Esophagus (tissue), 2 donors: ENCODE results near the gene TOP3B. TPM values are rescaled to one million over a fixed set of nuclear protein-coding genes. Genes with fewer than 3 reads are reported as not detected.

Experiments used
- H3K27ac ChIP-seq, 2 donors: one replicate each; pipeline ENCODE4 v1.5.1; 2013; ENCODE audit warnings: low read depth in 2 of 2, mild to moderate bottlenecking in 2 of 2, inconsistent platforms in 1 of 2, low read length in 1 of 2, moderate library complexity in 1 of 2
- H3K27me3 ChIP-seq, 2 donors: one replicate each; pipeline ENCODE4 v1.6.1; 2013; ENCODE audit warnings: low read length in 2 of 2, control low read depth in 1 of 2, mild to moderate bottlenecking in 1 of 2; ENCODE audit not compliant: insufficient read depth in 2 of 2, control insufficient read depth in 1 of 2
- H3K36me3 ChIP-seq, 2 donors: one replicate each; pipeline ENCODE4 v1.6.1; 2013; ENCODE audit warnings: low read length in 1 of 2; ENCODE audit not compliant: control insufficient read depth in 2 of 2, insufficient read depth in 2 of 2
- H3K4me1 ChIP-seq, 2 donors: one replicate each; pipeline ENCODE4 v1.6.1; 2013; ENCODE audit warnings: low read length in 1 of 2; ENCODE audit not compliant: control insufficient read depth in 2 of 2, insufficient read depth in 2 of 2
- H3K4me3 ChIP-seq, 2 donors: one replicate each; pipeline ENCODE4 v1.5.1; 2013; ENCODE audit warnings: low read length in 2 of 2, mild to moderate bottlenecking in 2 of 2, low read depth in 1 of 2, moderate library complexity in 1 of 2
- H3K9me3 ChIP-seq, 2 donors: one replicate each; pipeline ENCODE4 v1.6.1; 2013; ENCODE audit warnings: mild to moderate bottlenecking in 2 of 2, low read depth in 1 of 2, low read length in 1 of 2, moderate library complexity in 1 of 2; ENCODE audit not compliant: control insufficient read depth in 2 of 2, insufficient read depth in 1 of 2
- WGBS, 2 donors: extraction: QIAGEN DNeasy Blood & Tissue Kit; methylation state at CpG; one replicate each; pipeline ENCODE4 v1.1.7; 2013; 5-methylcytosine and 5-hydroxymethylcytosine counted together
- polyA plus RNA-seq, 2 donors: library from polyadenylated mRNA; stranded (reverse); fragments of 200-250 nt; gene quantifications; one replicate each; pipeline ENCODE4 v1.2.3, GENCODE V29; 2013
- donor health status: healthy with polysubstance abuse.
- donor health status: Bipolar disorder and iron deficiency.

The TOP3B gene
- 10 to 100 TPM; 12.3 to 19.1 TPM for polyA plus RNA-seq

DNA sequence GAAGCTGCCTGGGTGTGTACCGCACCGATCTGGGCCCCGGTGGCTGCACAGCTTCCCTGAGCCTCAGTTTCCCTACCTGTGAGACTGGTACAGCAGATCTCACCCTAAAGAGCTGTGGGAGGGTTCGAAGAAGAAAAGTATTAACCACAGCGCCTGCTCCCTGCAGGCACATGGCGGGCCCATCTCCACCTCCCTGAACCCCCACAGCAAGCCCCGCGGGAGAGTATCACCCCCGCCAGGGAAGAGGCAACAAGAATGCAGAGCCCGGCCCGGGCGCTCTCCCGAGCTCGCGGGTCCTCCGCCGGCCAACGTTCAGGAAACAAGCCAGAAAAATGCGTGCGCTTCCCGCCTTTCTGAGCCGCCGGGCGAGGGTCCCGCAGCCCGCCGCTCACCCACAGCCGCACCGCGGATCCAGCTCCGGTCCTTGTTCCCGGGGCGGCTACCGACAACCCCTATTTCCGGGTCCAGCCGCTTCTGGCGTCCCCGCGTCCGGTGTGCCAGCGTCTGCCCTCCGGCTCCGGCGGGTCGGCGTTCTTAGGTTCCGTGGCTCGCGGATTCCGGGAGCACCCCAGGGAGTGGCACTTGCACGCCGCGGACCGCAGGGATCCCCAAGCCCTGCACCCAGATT is at the start of gene TOP3B:
TOP3B (minus strand) TSS at position 450 of the 628 bp plus-strand sequence. CDS start 7,078 bp downstream, outside the sequence.
- H3K36me3 ChIP-seq: peaks cover 0 to 6% of the 10 kb centered on the region in 2 donors
- no peaks in the 10 kb centered on the region for H3K27me3 ChIP-seq
- H3K4me3 ChIP-seq: peak within 1 kb of the TSS; percentile 87
- H3K27ac ChIP-seq: peak within 1 kb of the TSS; percentile 60 to 77
- H3K4me1 ChIP-seq: no peaks in the 10 kb centered on the region
- WGBS, 2 donors: 0 to 1% methylated on average over 53 to 54 of the region's 54 CpGs
- no peaks in the 10 kb centered on the region for H3K9me3 ChIP-seq

- Histone ChIP-seq H3K4me3 (no peak overlapping the region), H3K9me3 (no peaks in the 10 kb centered on the region), H3K36me3 (no peaks in the 10 kb centered on the region), H3K27ac (no peak overlapping the region), H3K4me1 (no peaks in the 10 kb centered on the region), H3K27me3 (no peaks in the 10 kb centered on the region)
- WGBS, 2 donors: 84 to 85% methylated on average over 9 of the region's 9 CpGs
Measured at GRCh38 chr22:22031183-22031945, 48.8 kb upstream of the TOP3B start.

- H3K27me3 ChIP-seq: no peaks in the 10 kb centered on the region
- H3K4me1 ChIP-seq: no peaks in the 10 kb centered on the region
- 59 to 60% methylated on average over 7 of the region's 7 CpGs for WGBS, 2 donors
Measured at GRCh38 chr22:22030493-22031182, 48.1 kb upstream of the TOP3B start.

DNA sequence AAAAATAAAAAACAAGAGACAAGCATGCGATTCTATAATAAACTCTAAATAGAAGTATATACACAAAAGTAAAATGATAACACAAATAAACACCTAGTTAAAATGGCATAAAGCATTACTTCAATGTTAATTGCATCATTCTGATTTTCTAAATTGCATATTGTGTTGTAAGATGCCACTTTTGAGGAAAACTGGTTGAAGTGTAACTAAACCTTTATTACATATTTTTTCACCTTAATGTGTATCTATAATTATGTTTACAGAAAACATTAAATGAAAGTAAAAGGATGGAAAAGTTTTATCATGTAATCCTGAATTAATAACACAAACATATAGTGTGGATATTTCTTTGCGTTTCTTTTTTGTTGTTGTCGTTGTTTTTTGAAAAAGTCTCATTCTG is 45.4 kb upstream of the TOP3B start:
- Histone ChIP-seq H3K27ac (no peak overlapping the region), H3K9me3 (no peaks in the 10 kb centered on the region), H3K27me3 (no peaks in the 10 kb centered on the region), H3K36me3 (no peaks in the 10 kb centered on the region), H3K4me1 (no peaks in the 10 kb centered on the region), H3K4me3 (no peak overlapping the region)
- 94 to 95% methylated on average over 3 of the region's 3 CpGs for WGBS, 2 donors

More at GRCh38 chr22:22030493-22031182, 48.1 kb upstream of the TOP3B start:
- Histone ChIP-seq H3K9me3 (no peaks in the 10 kb centered on the region), H3K27ac (no peak overlapping the region), H3K36me3 (no peaks in the 10 kb centered on the region), H3K4me3 (no peak overlapping the region)

GRCh38 chr22:22026157-22026831 is 43.7 kb upstream of the TOP3B start:
- no peaks in the 10 kb centered on the region for H3K4me1 ChIP-seq

DNA sequence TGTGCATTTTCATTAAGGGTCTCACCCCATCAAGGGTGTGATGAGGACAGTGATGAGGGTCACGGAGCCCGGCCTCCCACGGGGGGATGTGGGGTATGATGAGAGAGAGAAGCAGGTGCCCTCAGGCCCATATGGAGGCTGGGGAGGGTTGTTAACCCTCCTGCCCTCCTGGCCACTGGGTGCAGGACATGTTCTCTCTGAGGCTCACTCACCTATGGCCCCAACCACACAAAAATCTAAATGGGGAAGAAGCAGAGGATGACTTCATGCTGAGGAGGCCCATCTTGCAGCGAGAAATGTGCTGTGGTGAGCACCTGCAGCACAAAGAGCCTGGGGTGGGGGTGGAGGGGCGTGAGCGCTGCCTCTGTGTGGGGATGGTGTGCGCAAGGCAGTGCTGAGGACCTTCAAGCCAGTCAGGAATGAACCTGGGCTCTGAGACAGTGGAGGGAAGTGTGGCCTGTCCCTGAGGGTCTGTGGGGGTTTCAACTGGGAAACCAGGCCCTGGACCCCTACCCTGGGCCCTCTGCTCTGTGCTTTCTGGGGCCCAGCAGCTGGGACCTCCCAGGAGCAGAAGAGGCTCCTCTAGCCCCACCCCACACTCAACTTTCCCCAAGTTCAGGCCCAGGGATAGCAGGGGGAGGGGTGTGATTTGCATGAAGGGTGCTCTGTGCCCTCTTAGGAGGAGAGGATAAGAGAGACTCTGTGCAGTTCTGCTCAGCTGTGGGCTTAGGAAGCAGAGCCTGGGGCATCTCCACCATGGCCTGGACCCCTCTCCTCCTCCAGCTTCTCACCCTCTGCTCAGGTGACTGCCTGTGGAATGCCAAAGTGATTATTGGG is 43.0 kb upstream of the TOP3B start:
- Histone ChIP-seq H3K9me3 (no peaks in the 10 kb centered on the region), H3K36me3 (no peaks in the 10 kb centered on the region), H3K4me3 (no peak overlapping the region), H3K4me1 (no peaks in the 10 kb centered on the region), H3K27me3 (no peaks in the 10 kb centered on the region), H3K27ac (no peak overlapping the region)
- WGBS, 2 donors: 78 to 81% methylated on average over 7 of the region's 7 CpGs

More at GRCh38 chr22:22026157-22026831, 43.7 kb upstream of the TOP3B start:
- H3K4me3 ChIP-seq: no peak overlapping the region
- H3K27ac ChIP-seq: no peak overlapping the region
- H3K27me3 ChIP-seq: no peaks in the 10 kb centered on the region
- H3K36me3 ChIP-seq: no peaks in the 10 kb centered on the region
- H3K9me3 ChIP-seq: no peaks in the 10 kb centered on the region
- WGBS, 2 donors: 74 to 77% methylated on average over 13 of the region's 13 CpGs

GRCh38 chr22:22024440-22024839 is 41.9 kb upstream of the TOP3B start:
- no peak overlapping the region for H3K4me3 ChIP-seq
- H3K27me3 ChIP-seq: no peaks in the 10 kb centered on the region
- no peaks in the 10 kb centered on the region for H3K4me1 ChIP-seq
- no peaks in the 10 kb centered on the region for H3K36me3 ChIP-seq
- no peak overlapping the region for H3K27ac ChIP-seq
- no peaks in the 10 kb centered on the region for H3K9me3 ChIP-seq
- WGBS, 2 donors: 93% methylated on average over 10 of the region's 10 CpGs

- no peaks in the 10 kb centered on the region for H3K27me3 ChIP-seq
- H3K36me3 ChIP-seq: no peaks in the 10 kb centered on the region
- no peaks in the 10 kb centered on the region for H3K4me1 ChIP-seq
- H3K9me3 ChIP-seq: no peaks in the 10 kb centered on the region
- no peak overlapping the region for H3K4me3 ChIP-seq
- no peak overlapping the region for H3K27ac ChIP-seq
- WGBS, 2 donors: 78 to 90% methylated on average over 4 of the region's 4 CpGs
Measured at GRCh38 chr22:22023581-22024137, 41.1 kb upstream of the TOP3B start.
